DOHH2 (cell line): Measurements from ENCODE around the gene FOXN1.

Experiments used
- H3F3A ChIP-seq: fragments of 200-600 bp; sonication (generic), shearing (Covaris generic); 2 replicates; pipeline ENCODE4 v1.6.0; 2016; ENCODE audit warnings: antibody characterized with exemption, mild to moderate bottlenecking; ENCODE audit not compliant: control insufficient read depth, insufficient read depth
- H3K27ac ChIP-seq: fragments of 200-600 bp; sonication (generic); 2 replicates; pipeline ENCODE4 v1.5.1; 2014; ENCODE audit warnings: low read depth, mild to moderate bottlenecking, low read length, moderate library complexity
- H3K27me3 ChIP-seq: fragments of 200-600 bp; sonication (generic); 2 replicates; pipeline ENCODE4 v1.6.1; 2014; ENCODE audit warnings: mild to moderate bottlenecking, low read length, mixed read lengths; ENCODE audit not compliant: control insufficient read depth
- H3K36me3 ChIP-seq: fragments of 200-600 bp; sonication (generic); 2 replicates; pipeline ENCODE4 v1.6.1; 2014; ENCODE audit warnings: mild to moderate bottlenecking, low read length, moderate library complexity, mixed read lengths; ENCODE audit not compliant: control insufficient read depth
- H3K4me1 ChIP-seq: fragments of 200-600 bp; sonication (generic); 2 replicates; pipeline ENCODE4 v1.6.1; 2014; ENCODE audit warnings: mild to moderate bottlenecking, low read length, mixed read lengths; ENCODE audit not compliant: control insufficient read depth
- H3K4me2 ChIP-seq: fragments of 200-600 bp; sonication (generic); 2 replicates; pipeline ENCODE4 v1.6.0; 2014; ENCODE audit warnings: mild to moderate bottlenecking, low read length, moderate library complexity
- H3K4me3 ChIP-seq: fragments of 200-600 bp; sonication (generic); 2 replicates; pipeline ENCODE4 v1.5.1; 2014; ENCODE audit warnings: mild to moderate bottlenecking, low read length, mixed read lengths
- H3K79me2 ChIP-seq: fragments of 200-600 bp; sonication (generic); 2 replicates; pipeline ENCODE4 v1.6.1; 2014; ENCODE audit warnings: mild to moderate bottlenecking, low read length, mixed read lengths; ENCODE audit not compliant: control insufficient read depth
- H3K9me2 ChIP-seq: fragments of 200-600 bp; sonication (generic); replicated peaks from 2 replicates; pipeline ENCODE4 v1.6.1; 2014; ENCODE audit warnings: mild to moderate bottlenecking, low read length, mixed read lengths; ENCODE audit not compliant: control insufficient read depth
- H3K9me3 ChIP-seq: fragments of 200-600 bp; sonication (generic); 2 replicates; pipeline ENCODE4 v1.6.1; 2014; ENCODE audit warnings: antibody characterized with exemption, low read length, mixed read lengths; ENCODE audit not compliant: control insufficient read depth, insufficient read depth
- H4K20me1 ChIP-seq: fragments of 200-600 bp; sonication (generic); 2 replicates; pipeline ENCODE4 v1.6.0; 2014; ENCODE audit warnings: low read depth, mild to moderate bottlenecking, antibody characterized with exemption, low read length, moderate library complexity; ENCODE audit not compliant: control insufficient read depth, insufficient read depth
- CTCF ChIP-seq: fragments of 200-600 bp; sonication (generic); IDR thresholded peaks from one replicate; pipeline ENCODE4 v1.5.1; 2014; ENCODE audit warnings: antibody characterized with exemption, mild to moderate bottlenecking, low read depth, low read length; ENCODE audit not compliant: poor library complexity, severe bottlenecking
- EZH2phosphoT487 ChIP-seq: fragments of 200-600 bp; sonication (generic); IDR thresholded peaks from 2 replicates; pipeline ENCODE4 v1.6.1; 2017; ENCODE audit warnings: borderline replicate concordance, mild to moderate bottlenecking, antibody characterized with exemption, low read length, moderate library complexity, mixed read lengths

The FOXN1 gene

GRCh38 chr17:28579526-28579925 is 73.4 kb downstream of the FOXN1 start:
- H3K27me3 ChIP-seq = no peaks in the 10 kb centered on the region
- H3K36me3 ChIP-seq = peaks cover 86% of the 10 kb centered on the region
- H3K79me2 ChIP-seq = no peaks in the 10 kb centered on the region
- H3K4me2 ChIP-seq = no peak overlapping the region
- peaks cover 20% of the 10 kb centered on the region for H3F3A ChIP-seq
- TF ChIP-seq CTCF (no peak), EZH2phosphoT487 (no peak)
- no peak overlapping the region for H3K4me3 ChIP-seq
- no peak overlapping the region for H3K27ac ChIP-seq
- H3K9me2 ChIP-seq = no peaks in the 10 kb centered on the region
- no peaks in the 10 kb centered on the region for H3K9me3 ChIP-seq
- no peaks in the 10 kb centered on the region for H4K20me1 ChIP-seq
- peaks cover 19% of the 10 kb centered on the region for H3K4me1 ChIP-seq

DNA sequence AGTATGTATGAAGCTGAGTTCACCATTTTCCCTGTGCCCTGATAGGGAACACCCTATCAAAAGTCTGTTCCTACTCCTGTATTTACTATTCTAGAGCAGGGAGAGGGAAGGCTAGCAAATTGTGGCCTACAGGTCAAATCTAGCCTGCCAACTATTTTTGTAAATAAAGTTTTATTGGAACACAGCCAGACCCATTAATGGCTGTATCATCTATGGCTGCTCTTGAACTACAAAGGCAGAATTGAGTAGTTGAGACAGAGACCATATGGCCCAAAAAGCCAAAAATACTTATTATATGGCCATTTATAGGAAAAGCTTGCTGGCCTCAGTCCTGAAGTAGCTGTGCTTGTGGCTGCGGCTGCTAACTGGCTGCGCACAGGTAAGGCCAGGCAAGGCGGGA is 74.8 kb downstream of the FOXN1 start:
- H3K9me3 ChIP-seq = no peaks in the 10 kb centered on the region
- no peaks in the 10 kb centered on the region for H4K20me1 ChIP-seq
- H3K27ac ChIP-seq = no peak overlapping the region
- no peak overlapping the region for H3K4me3 ChIP-seq
- H3K4me2 ChIP-seq = no peak overlapping the region
- no peaks in the 10 kb centered on the region for H3K9me2 ChIP-seq
- peaks cover 13% of the 10 kb centered on the region for H3K4me1 ChIP-seq
- TF ChIP-seq CTCF (no peak), EZH2phosphoT487 (no peak)
- H3K79me2 ChIP-seq = no peaks in the 10 kb centered on the region
- peaks cover 20% of the 10 kb centered on the region for H3F3A ChIP-seq
- H3K27me3 ChIP-seq = no peaks in the 10 kb centered on the region
- peaks cover 86% of the 10 kb centered on the region for H3K36me3 ChIP-seq

- H3K4me1 ChIP-seq = peaks cover 1% of the 10 kb centered on the region
- peaks cover 95% of the 10 kb centered on the region for H3K36me3 ChIP-seq
- H3K79me2 ChIP-seq = no peaks in the 10 kb centered on the region
- no peak overlapping the region for H3K4me3 ChIP-seq
- peaks cover 18% of the 10 kb centered on the region for H3F3A ChIP-seq
- H3K9me3 ChIP-seq = no peaks in the 10 kb centered on the region
- H3K27me3 ChIP-seq = no peaks in the 10 kb centered on the region
- no peaks in the 10 kb centered on the region for H3K9me2 ChIP-seq
- no peaks in the 10 kb centered on the region for H4K20me1 ChIP-seq
- no peak overlapping the region for H3K27ac ChIP-seq
- TF ChIP-seq EZH2phosphoT487 = no peak
- no peak for TF ChIP-seq CTCF
- H3K4me2 ChIP-seq = no peak overlapping the region
Observed at GRCh38 chr17:28582513-28582912, 76.4 kb downstream of the FOXN1 start.

DNA sequence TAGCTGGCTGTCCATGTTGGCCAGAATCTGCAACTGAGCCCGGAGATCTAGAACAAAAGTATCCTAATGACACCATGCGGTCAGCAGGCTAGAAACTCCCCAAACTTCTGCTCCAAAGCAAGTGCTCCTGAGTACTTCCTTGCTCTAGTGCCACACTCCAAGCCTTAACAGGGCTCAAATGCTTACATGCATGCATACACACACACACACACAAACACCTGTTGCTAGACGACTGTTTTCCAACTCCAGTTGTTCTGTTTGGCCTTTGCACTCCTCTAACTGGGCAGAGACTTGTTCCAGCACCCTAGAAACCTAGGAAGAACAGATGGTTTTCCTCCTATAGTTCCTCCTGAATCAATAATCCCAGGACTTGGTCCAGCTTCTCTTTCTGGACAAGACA is 78.3 kb downstream of the FOXN1 start:
- Histone ChIP-seq H3K9me2 (no peaks in the 10 kb centered on the region), H3K36me3 (peaks cover 92% of the 10 kb centered on the region), H3K4me2 (no peak overlapping the region), H3K27ac (no peak overlapping the region), H4K20me1 (no peaks in the 10 kb centered on the region), H3K4me3 (no peak overlapping the region), H3K27me3 (no peaks in the 10 kb centered on the region), H3K4me1 (no peaks in the 10 kb centered on the region), H3K79me2 (peaks cover 9% of the 10 kb centered on the region; the same call in 1 of the 2 replicates), H3F3A (peaks cover 10% of the 10 kb centered on the region), H3K9me3 (no peaks in the 10 kb centered on the region)
- no peak for TF ChIP-seq EZH2phosphoT487
